Measurements from ENCODE around the gene HIBADH. TPM values are rescaled to one million over a fixed set of nuclear protein-coding genes. Genes with fewer than 3 reads are reported as not detected.

HIBADH gene
- total and polyA plus RNA-seq, 9 of the 15 experiments (the other 6 are each of a cell fraction or from before 2014, with no cell fraction given), result 10.7 to 67.8 (median 36.9) TPM

GRCh38 chr7:27677912-27678612 lies 15.4 kb upstream of the HIBADH start (continued):
- TF ChIP-seq EHMT2 (IDR thresholded peaks at IDR 0.05), result peak; percentile 51; the same call in 1 of the 2 replicates
- 0 out of 2 replicates have a peak, but pooled peaks have one; percentile 21 for TF ChIP-seq NCOA1 (IDR thresholded peaks at IDR 0.05; ENCODE audit: low read depth)
- no peak for TF ChIP-seq E2F4 (CRISPR knock-in tag; IDR thresholded peaks at IDR 0.05; ENCODE audit: low read depth)
- TF ChIP-seq, protein P1, sequence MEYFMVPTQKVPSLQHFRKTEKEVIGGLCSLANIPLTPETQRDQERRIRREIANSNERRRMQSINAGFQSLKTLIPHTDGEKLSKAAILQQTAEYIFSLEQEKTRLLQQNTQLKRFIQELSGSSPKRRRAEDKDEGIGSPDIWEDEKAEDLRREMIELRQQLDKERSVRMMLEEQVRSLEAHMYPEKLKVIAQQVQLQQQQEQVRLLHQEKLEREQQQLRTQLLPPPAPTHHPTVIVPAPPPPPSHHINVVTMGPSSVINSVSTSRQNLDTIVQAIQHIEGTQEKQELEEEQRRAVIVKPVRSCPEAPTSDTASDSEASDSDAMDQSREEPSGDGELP (CRISPR knock-in tag; IDR thresholded peaks at IDR 0.05; ENCODE audit: borderline replicate concordance), result no peak
- no peak for TF ChIP-seq HNRNPLL (IDR thresholded peaks at IDR 0.05; ENCODE audit: low read depth, low read length, poor library complexity, severe bottlenecking)
- TF ChIP-seq CREB1 (IDR thresholded peaks at IDR 0.05), result peak; percentile 55; the same call in 1 of the 2 replicates
- no peak; the same call in 1 of the 2 replicates for TF ChIP-seq CREB1 (CRISPR knock-in tag; IDR thresholded peaks at IDR 0.05)
- TF ChIP-seq ZNF780A (CRISPR knock-in tag; IDR thresholded peaks at IDR 0.05), result no peak
- TF ChIP-seq FOSL1 (tag; conservative IDR thresholded peaks at IDR 0.05), result peak; percentile 91
- no peak for TF ChIP-seq ZZZ3 (IDR thresholded peaks at IDR 0.05)
- no peak for TF ChIP-seq CTCFL (IDR thresholded peaks at IDR 0.05; ENCODE audit: borderline replicate concordance, insufficient read depth, low read depth, low read length, poor library complexity, severe bottlenecking)
- TF ChIP-seq FOXJ3 (CRISPR knock-in tag; IDR thresholded peaks at IDR 0.05), result no peak
- TF ChIP-seq, protein P2, sequence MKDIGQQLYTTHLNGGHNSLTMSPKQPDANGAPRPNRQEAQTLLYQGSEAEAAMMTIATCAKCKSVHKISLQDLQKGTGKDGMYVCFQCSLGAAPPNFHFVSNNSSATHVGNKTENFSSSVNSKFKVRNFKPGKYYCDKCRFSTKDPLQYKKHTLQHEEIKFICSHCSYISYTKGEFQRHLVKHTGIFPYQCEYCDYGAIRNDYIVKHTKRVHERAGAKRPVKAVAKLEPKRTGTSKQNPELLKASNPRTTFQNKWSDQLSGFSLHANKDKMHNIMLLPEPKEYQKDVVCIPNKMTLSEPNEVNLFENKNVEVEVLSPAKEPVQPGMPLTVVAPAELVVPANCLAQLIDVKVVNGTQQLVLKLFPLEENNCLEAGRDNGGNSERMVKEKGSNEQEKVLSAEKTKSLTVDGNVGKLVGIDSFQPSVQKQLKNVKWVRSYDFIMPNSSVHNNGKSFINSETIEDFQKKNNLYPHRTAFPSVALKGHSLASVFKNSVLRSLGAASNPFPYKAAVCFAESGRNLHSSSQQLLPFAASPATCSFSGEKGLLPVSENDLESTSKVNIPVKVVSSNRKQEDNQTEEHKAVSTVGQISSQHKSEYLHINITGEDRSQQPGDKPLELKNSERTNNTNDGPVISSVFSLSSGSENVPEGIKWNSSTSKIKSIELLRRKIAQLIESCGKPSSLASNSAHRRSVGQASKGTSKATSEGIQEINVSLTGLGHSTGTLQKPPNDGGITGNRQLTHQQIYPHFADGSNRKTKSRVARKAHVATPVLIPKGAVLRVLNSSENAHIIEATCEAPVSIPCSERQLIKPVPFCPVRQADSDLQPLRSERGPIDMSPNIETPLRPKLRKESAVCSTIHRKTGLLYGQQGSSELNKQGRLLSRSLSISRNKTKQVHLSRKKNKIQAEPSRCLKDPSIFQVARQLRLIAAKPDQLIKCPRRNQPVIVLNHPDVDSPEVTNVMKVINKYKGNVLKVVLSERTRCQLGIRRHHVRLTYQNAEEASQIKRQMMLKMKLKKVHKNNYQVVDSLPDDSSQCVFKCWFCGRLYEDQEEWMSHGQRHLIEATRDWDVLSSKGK (CRISPR knock-in tag; IDR thresholded peaks at IDR 0.05), result no peak
- no peak for TF ChIP-seq BRD9 (IDR thresholded peaks at IDR 0.05; ENCODE audit: low read depth, partially characterized antibody)
- no peak for TF ChIP-seq HOXB6 (CRISPR knock-in tag; IDR thresholded peaks at IDR 0.05; ENCODE audit: borderline replicate concordance)
- TF ChIP-seq ZNF143 (CRISPR knock-in tag; IDR thresholded peaks at IDR 0.05), result no peak
- TF ChIP-seq MXI1 (IDR thresholded peaks at IDR 0.05; ENCODE audit: low read depth, low read length), result no peak
- no peak for TF ChIP-seq PCBP2 (IDR thresholded peaks at IDR 0.05; ENCODE audit: low read depth, low read length, poor library complexity, severe bottlenecking)
- TF ChIP-seq, protein P3, sequence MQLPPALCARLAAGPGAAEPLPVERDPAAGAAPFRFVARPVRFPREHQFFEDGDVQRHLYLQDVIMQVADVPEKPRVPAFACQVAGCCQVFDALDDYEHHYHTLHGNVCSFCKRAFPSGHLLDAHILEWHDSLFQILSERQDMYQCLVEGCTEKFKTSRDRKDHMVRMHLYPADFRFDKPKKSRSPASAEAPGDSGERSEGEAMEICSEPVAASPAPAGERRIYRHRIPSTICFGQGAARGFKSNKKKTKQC (CRISPR knock-in tag; IDR thresholded peaks at IDR 0.05), result no peak
- no peak for TF ChIP-seq NFIX (CRISPR knock-in tag; IDR thresholded peaks at IDR 0.05; ENCODE audit: low read depth)
